ENCODE results near the gene SPIC. TPM values are rescaled to one million over a fixed set of nuclear protein-coding genes. Genes with fewer than 3 reads are reported as not detected.
"Not testable (repeated sequence)": the region's sequence is repeated elsewhere in the genome, so short reads cannot be mapped to it uniquely, and the experiment has no call there.

Gene SPIC
- polyA plus RNA-seq = under 1 TPM in 1 of 3 donors, not detected in 2; 0.05 TPM

GRCh38 chr12:101474711-101475386 is at the start of gene SPIC:
SPIC (plus strand) TSS chr12:101475336; CDS start chr12:101476905, 1,569 bp downstream.
- no peak within 1 kb of the TSS for H3K27ac ChIP-seq (ENCODE audit: low read depth, low read length)
- whole genome bisulfite sequencing, 3 donors = 81 to 92% (median 84%) methylated on average over 5 of the region's 5 CpGs

- WGBS, 3 donors = 41 to 66% (median 43%) methylated on average over 2 of the region's 2 CpGs
Measured at GRCh38 chr12:101430456-101430855, 44.7 kb upstream of the SPIC start.

GRCh38 chr12:101436136-101436535 is 39.0 kb upstream of the SPIC start:
- H3K27ac ChIP-seq (ENCODE audit: low read depth, low read length) = no peak overlapping the region

More at GRCh38 chr12:101430456-101430855, 44.7 kb upstream of the SPIC start:
- H3K27ac ChIP-seq (ENCODE audit: low read depth, low read length) = no peak overlapping the region

GRCh38 chr12:101439236-101439635 is 35.9 kb upstream of the SPIC start:
- H3K27ac ChIP-seq (ENCODE audit: low read depth, low read length) = no peak overlapping the region
- WGBS, 3 donors = 53 to 59% (median 55%) methylated on average over 5 of the region's 5 CpGs

- no peak overlapping the region for H3K27ac ChIP-seq (ENCODE audit: low read depth, low read length)
Measured at GRCh38 chr12:101441461-101442224, 33.5 kb upstream of the SPIC start.

- 50 to 71% (median 60%) methylated on average over 4 of the region's 4 CpGs for WGBS, 3 donors
Measured at GRCh38 chr12:101455685-101456084, 19.5 kb upstream of the SPIC start.

GRCh38 chr12:101459642-101460346 is 15.3 kb upstream of the SPIC start:
- 21 to 30% (median 29%) methylated on average over 4 of the region's 4 CpGs for WGBS, 3 donors

More at GRCh38 chr12:101455685-101456084, 19.5 kb upstream of the SPIC start:
- H3K27ac ChIP-seq (ENCODE audit: low read depth, low read length) = no peak overlapping the region

GRCh38 chr12:101468948-101469347 is 6.2 kb upstream of the SPIC start:
- 34 to 79% (median 73%) methylated on average over 2 of the region's 2 CpGs for WGBS, 3 donors
- no peak overlapping the region for H3K27ac ChIP-seq (ENCODE audit: low read depth, low read length)

More at GRCh38 chr12:101459642-101460346, 15.3 kb upstream of the SPIC start:
- no peak overlapping the region for H3K27ac ChIP-seq (ENCODE audit: low read depth, low read length)

- 56 to 87% (median 66%) methylated on average over 2 of the region's 2 CpGs for WGBS, 3 donors
Measured at GRCh38 chr12:101470939-101471338, 4.2 kb upstream of the SPIC start.

GRCh38 chr12:101471878-101472277 is 3.3 kb upstream of the SPIC start:
- WGBS, 3 donors = 95 to 98% (median 97%) methylated on average over 5 of the region's 5 CpGs
- H3K27ac ChIP-seq (ENCODE audit: low read depth, low read length) = not testable (repeated sequence)

More at GRCh38 chr12:101470939-101471338, 4.2 kb upstream of the SPIC start:
- H3K27ac ChIP-seq (ENCODE audit: low read depth, low read length) = no peak overlapping the region

GRCh38 chr12:101474248-101474647 is 888 bp upstream of the SPIC start:
- no peak overlapping the region for H3K27ac ChIP-seq (ENCODE audit: low read depth, low read length)
- WGBS, 3 donors = 59 to 67% (median 66%) methylated on average over 4 of the region's 4 CpGs

- 37 to 80% (median 72%) methylated on average over 5 of the region's 5 CpGs for WGBS, 3 donors
- no peak overlapping the region for H3K27ac ChIP-seq (ENCODE audit: low read depth, low read length)
Measured at GRCh38 chr12:101475751-101476305, 692 bp downstream of the SPIC start.

- 61 to 78% (median 65%) methylated on average over 1 of the region's 1 CpG for WGBS, 3 donors
- H3K27ac ChIP-seq (ENCODE audit: low read depth, low read length) = no peak overlapping the region
Measured at GRCh38 chr12:101480849-101481248, 5.7 kb downstream of the SPIC start.

- H3K27ac ChIP-seq (ENCODE audit: low read depth, low read length) = no peak overlapping the region
Measured at GRCh38 chr12:101485021-101485420, 9.9 kb downstream of the SPIC start.

- 57 to 71% (median 59%) methylated on average over 2 of the region's 2 CpGs for WGBS, 3 donors
- no peak overlapping the region for H3K27ac ChIP-seq (ENCODE audit: low read depth, low read length)
Measured at GRCh38 chr12:101488469-101488868, 13.3 kb downstream of the SPIC start.

- H3K27ac ChIP-seq (ENCODE audit: low read depth, low read length) = no peak overlapping the region
- WGBS, 3 donors = 3 to 21% (median 17%) methylated on average over 3 of the region's 3 CpGs
Measured at GRCh38 chr12:101490286-101490920, 15.3 kb downstream of the SPIC start.

- H3K27ac ChIP-seq (ENCODE audit: low read depth, low read length) = no peak overlapping the region
- WGBS, 3 donors = 73 to 89% (median 88%) methylated on average over 1 of the region's 1 CpG
Measured at GRCh38 chr12:101491329-101491728, 16.2 kb downstream of the SPIC start.

- 45 to 94% (median 46%) methylated on average over 1 of the region's 1 CpG for WGBS, 3 donors
- H3K27ac ChIP-seq (ENCODE audit: low read depth, low read length) = no peak overlapping the region
Measured at GRCh38 chr12:101493556-101493955, 18.4 kb downstream of the SPIC start.
